Colonic mucosa (tissue), 4 donors: ENCODE results near the gene KIF13A. TPM values are rescaled to one million over a fixed set of nuclear protein-coding genes. Genes with fewer than 3 reads are reported as not detected.

Source experiments
- DNase-seq: peaks from one replicate; pipeline ENCODE4 v3.0.0-alpha.2; 2020
- H3K27ac ChIP-seq: fragments of 200-600 bp; one replicate; pipeline ENCODE4 v1.8.0; 2021
- H3K27me3 ChIP-seq: fragments of 200-600 bp; one replicate; pipeline ENCODE4 v1.8.0; 2021
- H3K36me3 ChIP-seq: fragments of 200-600 bp; one replicate; pipeline ENCODE4 v1.8.0; 2021
- H3K4me1 ChIP-seq: fragments of 200-600 bp; one replicate; pipeline ENCODE4 v1.8.0; 2021; ENCODE audit warnings: mild to moderate bottlenecking
- H3K4me3 ChIP-seq: fragments of 200-600 bp; one replicate; pipeline ENCODE4 v1.8.0; 2021
- H3K9ac ChIP-seq, 2 donors: one replicate each; pipeline ENCODE4 v1.7.0; 2013; ENCODE audit warnings: control low read depth in 2 of 2, low read depth in 2 of 2, low read length in 2 of 2
- H3K9me3 ChIP-seq: fragments of 200-600 bp; one replicate; pipeline ENCODE4 v1.8.0; 2021
- CTCF ChIP-seq: fragments of 200-600 bp; IDR thresholded peaks from one replicate; pipeline ENCODE4 v1.8.0; 2022; ENCODE audit warnings: antibody characterized with exemption, mild to moderate bottlenecking
- intact Hi-C: fragments of 100-400 bp; cut with DNase I; formaldehyde crosslinking; loops from one replicate; pipeline ENCODE4 v1.14.1; 2022
- total RNA-seq, 2 donors: library from RNA; stranded (reverse); fragmentation: NEBNext Ultra II Directional in 1 of 2; extraction: Animal tissue kit (Norgen Biotek cat#: 25700) in 1 of 2; gene quantifications; one replicate each; pipeline ENCODE4 v1.2.1, GENCODE V29; 2021
- donor health status: healthy.
- donor health status: DM: no; HTN: no; CAD: no.
- donor health status: DM: no; HTN: no; CAD: no.

KIF13A gene
- total RNA-seq, 2 donors from 2014 or later, result 43.7 to 54.0 TPM

- Histone ChIP-seq H3K27ac (no peak overlapping the region), H3K27me3 (no peaks in the 10 kb centered on the region), H3K9ac (no peak overlapping the region), H3K9me3 (no peaks in the 10 kb centered on the region), H3K4me1 (no peaks in the 10 kb centered on the region), H3K36me3 (no peaks in the 10 kb centered on the region), H3K4me3 (no peak overlapping the region)
- intact Hi-C loops, result no loop called here
- no peak for DNase-seq
- no peak for TF ChIP-seq CTCF
These were observed 167.4 kb downstream of the KIF13A start for GRCh38 chr6:17820055-17820454.

- Histone ChIP-seq H3K4me1 (no peaks in the 10 kb centered on the region), H3K9me3 (no peaks in the 10 kb centered on the region), H3K27me3 (no peaks in the 10 kb centered on the region), H3K27ac (no peak overlapping the region), H3K9ac (no peak overlapping the region), H3K4me3 (no peak overlapping the region), H3K36me3 (no peaks in the 10 kb centered on the region)
- intact Hi-C loops, result no loop called here
- no peak for DNase-seq
- no peak for TF ChIP-seq CTCF
These were observed 169.7 kb downstream of the KIF13A start for GRCh38 chr6:17817763-17818162.

GRCh38 chr6:17816921-17817611, 170.4 kb downstream of the KIF13A start:
- no peak overlapping the region for H3K9ac ChIP-seq
- no peak overlapping the region for H3K27ac ChIP-seq
- H3K36me3 ChIP-seq, result no peaks in the 10 kb centered on the region
- no peaks in the 10 kb centered on the region for H3K4me1 ChIP-seq
- no peaks in the 10 kb centered on the region for H3K27me3 ChIP-seq
- DNase-seq, result no peak
- TF ChIP-seq CTCF, result no peak
- H3K4me3 ChIP-seq, result no peak overlapping the region
- H3K9me3 ChIP-seq, result no peaks in the 10 kb centered on the region
- intact Hi-C loops, result no loop called here

DNA sequence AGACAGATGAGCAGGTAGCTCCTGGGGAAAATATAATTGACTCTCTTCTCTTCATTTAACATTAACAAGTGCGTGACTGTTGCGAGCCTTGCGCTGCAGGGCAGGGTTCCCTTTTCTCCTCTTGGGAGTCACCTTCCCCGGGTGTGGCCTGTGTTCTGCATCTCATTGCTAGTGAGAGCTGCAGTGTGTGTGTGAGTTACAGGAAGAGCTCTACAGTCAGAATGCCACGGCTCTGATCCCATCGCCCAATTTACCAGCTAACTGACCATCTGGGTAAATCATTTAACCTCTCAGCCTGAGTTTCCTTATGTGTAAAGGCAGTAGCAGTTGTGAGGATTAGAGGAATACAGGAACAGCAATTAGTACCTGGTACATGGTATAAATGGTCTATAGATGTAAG, 173.9 kb downstream of the KIF13A start:
- intact Hi-C loops, result no loop called here
- Histone ChIP-seq H3K4me3 (no peak overlapping the region), H3K36me3 (no peaks in the 10 kb centered on the region), H3K4me1 (no peaks in the 10 kb centered on the region), H3K27ac (no peak overlapping the region), H3K27me3 (no peaks in the 10 kb centered on the region), H3K9me3 (no peaks in the 10 kb centered on the region), H3K9ac (no peak overlapping the region)
- no peak for TF ChIP-seq CTCF
- DNase-seq, result no peak

DNA sequence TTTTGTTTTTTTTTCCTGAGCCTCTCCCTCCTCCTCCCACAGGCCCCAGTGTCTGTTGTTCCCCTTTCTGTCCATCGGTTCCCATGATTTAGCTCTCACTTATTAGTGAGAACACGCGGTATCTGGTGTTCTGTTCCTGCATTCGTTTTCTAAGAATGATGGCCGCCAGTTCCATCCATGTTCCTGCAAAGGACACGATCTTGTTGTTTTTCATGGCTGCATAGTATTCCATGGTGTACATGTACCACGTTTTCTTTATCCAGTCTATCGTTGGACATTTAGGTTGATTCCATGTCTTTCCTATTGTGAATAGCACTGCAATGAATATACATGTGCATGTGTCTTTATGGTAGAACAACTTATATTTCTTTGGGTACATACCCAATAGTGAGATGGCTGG, 175.1 kb downstream of the KIF13A start:
- H3K27ac ChIP-seq, result no peak overlapping the region

More for the DNA sequence above, 175.1 kb downstream of the KIF13A start:
- Histone ChIP-seq H3K4me3 (no peak overlapping the region), H3K27me3 (no peaks in the 10 kb centered on the region), H3K36me3 (no peaks in the 10 kb centered on the region), H3K9ac (no peak overlapping the region), H3K9me3 (no peaks in the 10 kb centered on the region), H3K4me1 (no peaks in the 10 kb centered on the region)
- no peak for DNase-seq
- intact Hi-C loops, result no loop called here
- no peak for TF ChIP-seq CTCF
